NOMO-1 (cell line): ENCODE measurements around the gene TECTA.

ENCODE experiments used
- DNase-seq, 2 experiments: peaks; one replicate each; lab custom pipeline; 2025; ENCODE audit not compliant: unreplicated experiment in 2 of 2; lab: John Stamatoyannopoulos, UW

Gene TECTA

GRCh38 chr11:121100943-121101342 lies at the start of gene TECTA:
Gene TECTA, plus strand, starts transcription at chr11:121101243. Its CDS starts 1,423 bp downstream, at chr11:121102666.
- DNase-seq, result no peak

GRCh38 chr11:121053244-121053643 lies 47.8 kb upstream of the TECTA start:
- no peak for DNase-seq

GRCh38 chr11:121054266-121054665 lies 46.8 kb upstream of the TECTA start:
- DNase-seq, result no peak

- DNase-seq, result no peak
Measured at GRCh38 chr11:121055076-121055475, 46.0 kb upstream of the TECTA start.

GRCh38 chr11:121057922-121058321 lies 43.1 kb upstream of the TECTA start:
- DNase-seq, result no peak

GRCh38 chr11:121058941-121059340 lies 42.1 kb upstream of the TECTA start:
- DNase-seq, result peak in 1 of 2 experiments; percentile 19

GRCh38 chr11:121059605-121060004 lies 41.4 kb upstream of the TECTA start:
- peak; percentile 49 to 79 for DNase-seq

GRCh38 chr11:121063728-121064127 lies 37.3 kb upstream of the TECTA start:
- DNase-seq, result no peak

- DNase-seq, result no peak
Measured at GRCh38 chr11:121066623-121067022, 34.4 kb upstream of the TECTA start.

- no peak for DNase-seq
Measured at GRCh38 chr11:121067026-121067425, 34.0 kb upstream of the TECTA start.

- no peak for DNase-seq
Measured at GRCh38 chr11:121067453-121067852, 33.6 kb upstream of the TECTA start.

- no peak for DNase-seq
Measured at GRCh38 chr11:121067962-121068647, 32.9 kb upstream of the TECTA start.

- DNase-seq, result no peak
Measured at GRCh38 chr11:121068787-121069186, 32.3 kb upstream of the TECTA start.

- DNase-seq, result peak in 1 of 2 experiments; percentile 67
Measured at GRCh38 chr11:121070951-121071845, 29.8 kb upstream of the TECTA start.

- DNase-seq, result no peak
Measured at GRCh38 chr11:121071846-121072450, 29.1 kb upstream of the TECTA start.

- no peak for DNase-seq
Measured at GRCh38 chr11:121081321-121081720, 19.7 kb upstream of the TECTA start.

- DNase-seq, result no peak
Measured at GRCh38 chr11:121082219-121082618, 18.8 kb upstream of the TECTA start.

GRCh38 chr11:121082670-121083069 lies 18.4 kb upstream of the TECTA start:
- DNase-seq, result no peak

- no peak for DNase-seq
Measured at GRCh38 chr11:121086866-121087265, 14.2 kb upstream of the TECTA start.

- no peak for DNase-seq
Measured at GRCh38 chr11:121089566-121089965, 11.5 kb upstream of the TECTA start.

GRCh38 chr11:121090145-121090721 lies 10.8 kb upstream of the TECTA start:
- no peak for DNase-seq
